ENCODE data around the gene MAEL.

DNA sequence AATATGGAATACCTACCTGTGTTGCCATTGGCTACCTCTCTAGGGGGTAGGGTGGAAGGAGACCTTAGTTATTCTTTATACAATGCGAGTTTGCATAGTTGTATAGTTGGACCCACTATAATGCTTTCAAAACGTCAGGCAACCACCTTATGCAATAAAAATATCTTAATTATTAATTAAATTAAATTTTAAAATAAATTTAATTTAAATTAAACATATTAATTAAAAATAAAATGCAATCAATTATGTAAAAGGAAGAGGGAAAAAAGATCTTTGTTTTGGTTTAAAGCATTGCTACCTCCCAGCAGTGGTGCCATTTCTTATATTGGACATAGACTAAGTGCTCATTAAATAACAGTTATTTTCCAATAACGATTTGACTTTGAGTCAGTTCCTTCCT, 78.8 kb downstream of the MAEL start:
- TF ChIP-seq, protein P1, sequence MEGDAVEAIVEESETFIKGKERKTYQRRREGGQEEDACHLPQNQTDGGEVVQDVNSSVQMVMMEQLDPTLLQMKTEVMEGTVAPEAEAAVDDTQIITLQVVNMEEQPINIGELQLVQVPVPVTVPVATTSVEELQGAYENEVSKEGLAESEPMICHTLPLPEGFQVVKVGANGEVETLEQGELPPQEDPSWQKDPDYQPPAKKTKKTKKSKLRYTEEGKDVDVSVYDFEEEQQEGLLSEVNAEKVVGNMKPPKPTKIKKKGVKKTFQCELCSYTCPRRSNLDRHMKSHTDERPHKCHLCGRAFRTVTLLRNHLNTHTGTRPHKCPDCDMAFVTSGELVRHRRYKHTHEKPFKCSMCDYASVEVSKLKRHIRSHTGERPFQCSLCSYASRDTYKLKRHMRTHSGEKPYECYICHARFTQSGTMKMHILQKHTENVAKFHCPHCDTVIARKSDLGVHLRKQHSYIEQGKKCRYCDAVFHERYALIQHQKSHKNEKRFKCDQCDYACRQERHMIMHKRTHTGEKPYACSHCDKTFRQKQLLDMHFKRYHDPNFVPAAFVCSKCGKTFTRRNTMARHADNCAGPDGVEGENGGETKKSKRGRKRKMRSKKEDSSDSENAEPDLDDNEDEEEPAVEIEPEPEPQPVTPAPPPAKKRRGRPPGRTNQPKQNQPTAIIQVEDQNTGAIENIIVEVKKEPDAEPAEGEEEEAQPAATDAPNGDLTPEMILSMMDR (IDR thresholded peaks at IDR 0.05) = no peak
- no peak for TF ChIP-seq POLR2A (IDR thresholded peaks at IDR 0.05)
